ENCODE results near the gene REXO1. TPM values are rescaled to one million over a fixed set of nuclear protein-coding genes. Genes with fewer than 3 reads are reported as not detected.

The REXO1 gene
- total and polyA plus RNA-seq, 2 of the 8 experiments (the other 6 are each of a cell fraction or from before 2014, with no cell fraction given), result 42.4 to 44.3 TPM

DNA sequence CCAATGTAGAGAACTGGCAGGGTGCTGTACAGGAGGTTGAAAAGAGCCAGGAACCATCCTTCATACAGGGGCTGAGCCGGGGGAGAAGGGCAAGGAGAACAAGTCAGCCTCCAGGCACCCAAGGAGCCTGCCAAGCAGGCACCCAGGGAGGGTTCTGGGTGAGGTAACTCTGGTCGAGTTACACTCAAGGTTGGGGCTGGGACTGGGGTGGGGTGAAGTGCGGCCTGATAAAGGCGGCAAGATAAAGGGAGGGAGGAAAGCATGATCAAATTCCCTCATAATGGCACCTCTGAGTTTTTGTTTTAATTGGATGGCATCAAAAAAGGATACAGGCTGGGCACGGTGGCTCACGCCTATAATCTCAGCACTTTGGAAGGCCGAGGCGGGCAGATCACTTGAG, 61.2 kb downstream of the REXO1 start:
- no peak overlapping the region for H4K91ac ChIP-seq (replicated peaks; ENCODE audit: insufficient read length, low read length)
- FAIRE-seq, result no peak
- H3K4me3 ChIP-seq (ENCODE audit: extremely low read depth in 1 of 4, insufficient read depth in 2 of 4, low read depth in 3 of 4, low read length in 4 of 4), result no peak overlapping the region
- peaks cover 0 to 2% of the 10 kb centered on the region in 2 experiments for H4K20me1 ChIP-seq (replicated peaks in 1 of 2; ENCODE audit: control insufficient read depth in 1 of 2, insufficient read depth in 2 of 2, low read length in 2 of 2)
- no peak overlapping the region for H2BK12ac ChIP-seq (ENCODE audit: low read depth, low read length)
- no peak overlapping the region for H3K56ac ChIP-seq (replicated peaks; ENCODE audit: insufficient read length, low read depth, low read length)
- no peak overlapping the region for H3K4me2 ChIP-seq (ENCODE audit: insufficient read depth in 1 of 2, low read depth in 2 of 2, low read length in 2 of 2)
- no peak overlapping the region for H2BK120ac ChIP-seq (replicated peaks; ENCODE audit: low read depth, low read length)
- no peak overlapping the region for H3K27ac ChIP-seq (ENCODE audit: low read depth, low read length)
- no peak overlapping the region for H4K5ac ChIP-seq (ENCODE audit: insufficient read length, low read depth, low read length)
- H3K14ac ChIP-seq (ENCODE audit: insufficient read length), result no peak overlapping the region
- no peak overlapping the region for H2AK5ac ChIP-seq (ENCODE audit: low read depth, low read length)
- H3K9me3 ChIP-seq (ENCODE audit: insufficient read depth in 2 of 2, low read depth in 1 of 2, low read length in 1 of 2), result peaks cover 2 to 10% of the 10 kb centered on the region in 2 experiments; a peak in 2 of 4 replicates
- POLR2A ChIA-PET (ENCODE audit: partially characterized antibody), result interaction anchor here (1.3 kb wide), 1 partner anchor 25 kb away, joined by 4 read pairs; no protein-coding TSS in a partner anchor
- H3K27me3 ChIP-seq (replicated peaks in 1 of 4; ENCODE audit: control insufficient read depth in 3 of 4, extremely low read depth in 1 of 4, insufficient read depth in 3 of 4, low read length in 3 of 4), result peaks cover 2 to 23% (median 15%) of the 10 kb centered on the region in 4 experiments; a peak in 6 of 7 replicates
- peaks cover 0 to 3% (median 0%) of the 10 kb centered on the region in 4 experiments; a peak in 1 of 7 replicates for H3K4me1 ChIP-seq (replicated peaks in 1 of 4; ENCODE audit: control insufficient read depth in 3 of 4, insufficient read depth in 4 of 4, low read length in 3 of 4)
- no peak overlapping the region for H3K4ac ChIP-seq (replicated peaks; ENCODE audit: insufficient read length, low read depth, low read length)
- no peaks in the 10 kb centered on the region; the same call in 1 of the 2 replicates for H3K23me2 ChIP-seq (ENCODE audit: low read depth, low read length)
- no peak overlapping the region for H3K18ac ChIP-seq (ENCODE audit: extremely low read depth, low read length)
- H4K8ac ChIP-seq (ENCODE audit: extremely low read depth, insufficient read depth, low read length), result no peak overlapping the region
- H3K79me1 ChIP-seq (ENCODE audit: low read depth, low read length), result no peaks in the 10 kb centered on the region
- H2BK20ac ChIP-seq (ENCODE audit: low read length), result no peak overlapping the region
- no peak overlapping the region for H2BK5ac ChIP-seq (ENCODE audit: low read depth, low read length)
- no peak for TF ChIP-seq POU5F1 (IDR thresholded peaks at IDR 0.05; ENCODE audit: low read depth, low read length)
- no peak for TF ChIP-seq NRF1 (IDR thresholded peaks at IDR 0.05; ENCODE audit: low read depth, low read length)
- no peak for TF ChIP-seq PHF8 (conservative IDR thresholded peaks at IDR 0.05; ENCODE audit: low read depth, low read length)
- TF ChIP-seq RAD21 (IDR thresholded peaks at IDR 0.05 in 1 of 2, conservative IDR thresholded peaks at IDR 0.05 in 1 of 2; ENCODE audit: low read depth in 2 of 2, low read length in 2 of 2), result no peak
- no peak for TF ChIP-seq NANOG (IDR thresholded peaks at IDR 0.05; ENCODE audit: insufficient read depth, low read depth, low read length, poor library complexity, severe bottlenecking)
- H3K36me3 ChIP-seq (ENCODE audit: control insufficient read depth in 2 of 4, insufficient read depth in 4 of 4, low read length in 3 of 4), result no peaks in the 10 kb centered on the region
- no peak for DNase-seq (ENCODE audit: low read depth in 1 of 2, low spot score in 2 of 2)
- H3K79me2 ChIP-seq (ENCODE audit: control insufficient read depth in 1 of 2, insufficient read depth in 2 of 2, low read length in 2 of 2), result no peaks in the 10 kb centered on the region
- CTCF ChIA-PET (ENCODE audit: partially characterized antibody), result interaction anchor here (1.3 to 7.2 kb wide), 6 partner anchors 8 to 96 kb away, joined by 4 to 150 read pairs (median 10); no protein-coding TSS in a partner anchor
- no peak overlapping the region for H3K9ac ChIP-seq (replicated peaks in 1 of 4; ENCODE audit: extremely low read depth in 1 of 4, low read depth in 3 of 4, low read length in 3 of 4)
- H2BK15ac ChIP-seq (ENCODE audit: low read length), result no peak overlapping the region
- H3K23ac ChIP-seq (ENCODE audit: insufficient read length), result no peak overlapping the region
- H2AFZ ChIP-seq (ENCODE audit: low read length), result no peak overlapping the region
- 90% methylated on average over 8 of the region's 8 CpGs; no CpG with 5 or more reads in 1 of the 2 experiments for WGBS, 2 experiments (ENCODE audit: extremely low coverage in 1 of 2, insufficient coverage in 1 of 2, insufficient read length in 1 of 2, insufficient replicate concordance in 2 of 2, low coverage in 1 of 2, low lambda C conversion rate in 2 of 2, missing lambda C conversion rate in 1 of 2)

All from H1 (cell line).